GM19463 (cell line): ENCODE data around the gene ZFYVE16.
A peak's percentile ranks its signal among the peaks of the same experiment; 100 is the strongest.
"Not testable (repeated sequence)": the region's sequence is repeated elsewhere in the genome, so short reads cannot be mapped to it uniquely, and the experiment has no call there.

ENCODE experiments used
- ATAC-seq: cut with Tn5 transposase; IDR thresholded peaks from one replicate; pipeline ENCODE4 v1.9.1; 2021; ENCODE audit warnings: mild to moderate bottlenecking, moderate library complexity; ENCODE audit not compliant: unreplicated experiment

The ZFYVE16 gene

DNA sequence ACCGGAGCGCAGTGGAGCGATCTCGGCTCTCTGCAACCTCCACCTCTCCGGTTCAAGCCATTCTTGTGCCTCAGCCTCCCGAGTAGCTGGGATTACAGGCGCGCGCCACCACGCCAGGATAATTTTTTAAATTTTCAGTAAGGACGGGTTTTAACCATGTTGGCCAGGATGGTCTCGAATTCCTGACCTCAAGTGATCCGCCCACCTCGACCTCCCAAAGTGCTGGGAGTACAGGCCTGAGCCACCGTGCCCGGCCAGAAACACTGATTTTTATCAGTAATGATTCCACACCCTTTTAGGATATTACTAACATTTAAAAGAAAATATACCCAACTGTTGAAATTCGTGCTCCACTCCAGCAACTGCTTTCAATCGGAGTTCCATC, 79.6 kb downstream of the ZFYVE16 start:
- ATAC-seq: no peak

DNA sequence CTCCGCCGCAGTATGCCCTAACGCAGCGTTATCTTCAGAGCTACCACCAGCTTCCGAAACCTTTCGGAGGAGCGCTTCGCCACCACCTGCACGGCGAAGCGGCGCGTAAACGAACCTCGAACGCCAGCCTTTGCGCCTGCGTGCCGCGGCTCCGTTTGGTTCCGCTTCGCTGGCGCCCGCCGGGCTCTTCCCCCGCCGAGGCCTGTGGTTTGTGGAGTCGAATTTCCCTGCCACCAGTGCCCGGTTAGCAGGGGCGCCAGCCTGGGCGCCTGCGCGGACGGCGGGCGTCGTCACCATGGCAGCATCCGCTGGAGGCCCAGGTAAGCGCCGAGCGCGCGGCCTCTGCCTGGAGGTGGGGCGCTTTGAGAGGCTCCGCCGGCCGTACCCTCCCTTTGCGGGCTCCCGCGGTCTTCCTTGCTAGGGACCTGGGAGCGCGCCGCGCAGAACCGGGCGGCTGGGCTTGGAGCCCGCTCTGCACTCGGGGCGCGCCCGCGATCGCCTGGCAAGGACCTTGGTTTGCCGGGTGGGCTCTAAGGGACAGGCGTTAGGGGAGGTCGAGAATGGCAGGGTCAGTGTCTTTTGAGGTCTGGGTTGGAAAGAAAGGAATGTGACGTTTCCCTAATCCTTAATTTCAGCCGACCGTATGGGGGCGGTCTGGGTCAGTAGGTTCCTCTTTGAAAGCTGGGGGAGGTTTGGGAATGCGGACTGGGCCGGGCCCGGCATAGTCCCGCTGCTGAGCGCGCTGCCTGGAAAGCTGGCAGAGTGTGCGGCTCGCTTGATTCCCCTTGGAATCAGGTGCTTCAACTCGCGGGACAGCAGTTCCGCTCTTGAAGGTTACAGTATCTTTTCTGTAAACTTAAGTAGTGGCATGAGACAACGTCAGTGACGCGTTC, 80.2 kb downstream of the ZFYVE16 start, which contains the start of gene FAM151B:
Gene FAM151B (plus strand): TSS at position 272 of the 893 bp plus-strand sequence. CDS start 24 bp downstream, at position 296.
- ATAC-seq: peak; percentile 94

DNA sequence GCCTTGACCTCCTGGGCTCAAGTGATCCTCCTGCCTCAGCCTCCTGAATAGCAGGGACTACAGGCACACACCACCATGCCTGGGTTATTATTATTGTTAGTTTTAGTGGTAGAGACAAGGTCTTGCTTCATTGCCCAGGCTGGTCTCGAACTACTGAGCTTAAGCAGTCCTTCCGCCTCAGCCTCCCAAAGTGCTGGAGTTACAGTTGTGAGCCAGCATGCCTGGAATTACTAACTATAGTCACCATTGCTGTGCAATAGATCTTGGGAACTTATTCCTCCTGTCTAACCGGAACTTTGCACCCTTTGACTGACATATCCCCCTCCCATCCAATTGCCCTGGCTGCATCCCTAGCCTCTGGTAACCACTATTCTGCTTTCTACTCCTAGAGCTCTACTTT, 83.4 kb downstream of the ZFYVE16 start:
- no peak for ATAC-seq

DNA sequence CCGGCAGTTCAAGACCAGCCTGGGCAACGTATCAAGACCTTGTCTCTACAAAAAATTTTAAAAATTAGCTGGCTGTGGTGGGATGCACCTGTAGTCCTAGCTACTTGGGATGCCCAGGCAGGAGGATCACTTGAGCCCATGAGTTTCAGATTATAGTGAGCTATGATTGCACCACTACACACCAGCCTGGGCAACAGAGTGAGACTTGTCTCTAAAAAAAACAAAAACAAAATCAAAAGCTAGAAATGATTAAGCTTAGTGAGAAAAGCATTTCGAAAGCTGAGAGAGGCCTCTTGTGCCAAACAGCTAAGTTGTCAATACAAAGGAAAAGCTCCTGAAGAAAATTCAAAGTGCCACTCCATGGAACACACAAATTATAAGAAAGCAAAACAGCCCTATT, 84.9 kb downstream of the ZFYVE16 start:
- no peak for ATAC-seq

DNA sequence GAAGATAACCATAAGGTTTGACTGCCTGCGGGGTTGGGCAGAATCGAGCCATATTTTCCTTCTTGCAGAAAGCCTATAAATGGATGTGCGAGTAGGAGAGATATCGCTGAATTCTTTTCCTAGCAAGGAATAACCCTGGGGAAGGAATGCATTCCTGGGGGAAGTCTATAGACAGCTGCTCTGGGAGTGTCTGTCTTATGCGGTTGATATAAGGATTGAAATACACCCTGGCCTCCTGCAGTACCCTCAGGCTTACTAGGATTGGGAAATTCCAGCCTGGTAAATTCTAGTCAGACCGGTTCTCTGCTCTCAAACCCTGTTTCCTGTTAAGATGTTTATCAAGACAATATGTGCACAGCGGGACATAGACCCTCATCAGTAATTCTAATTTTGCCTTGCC, 85.6 kb downstream of the ZFYVE16 start:
- ATAC-seq: not testable (repeated sequence)

- no peak for ATAC-seq
Measured at GRCh38 chr5:80495891-80496290, 88.0 kb downstream of the ZFYVE16 start.

DNA sequence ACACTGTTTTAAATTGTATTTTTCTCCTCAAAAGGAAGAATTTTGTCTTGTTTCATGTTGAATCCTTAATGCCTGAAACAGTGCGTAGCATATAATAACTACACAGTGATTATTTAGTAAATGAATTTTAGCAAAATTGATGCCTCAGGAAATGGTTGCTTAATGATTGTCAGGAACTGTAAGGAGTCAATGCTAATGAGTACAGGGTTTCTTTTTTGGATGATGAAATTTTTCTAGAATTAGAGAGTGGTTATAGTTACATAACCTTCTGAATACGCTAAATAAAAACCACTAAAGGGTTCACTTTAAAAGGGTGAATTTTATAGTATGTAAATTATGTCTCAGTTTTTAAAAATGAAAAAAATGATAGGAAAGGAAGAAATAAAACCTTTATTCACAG, 94.9 kb downstream of the ZFYVE16 start:
- ATAC-seq: no peak

DNA sequence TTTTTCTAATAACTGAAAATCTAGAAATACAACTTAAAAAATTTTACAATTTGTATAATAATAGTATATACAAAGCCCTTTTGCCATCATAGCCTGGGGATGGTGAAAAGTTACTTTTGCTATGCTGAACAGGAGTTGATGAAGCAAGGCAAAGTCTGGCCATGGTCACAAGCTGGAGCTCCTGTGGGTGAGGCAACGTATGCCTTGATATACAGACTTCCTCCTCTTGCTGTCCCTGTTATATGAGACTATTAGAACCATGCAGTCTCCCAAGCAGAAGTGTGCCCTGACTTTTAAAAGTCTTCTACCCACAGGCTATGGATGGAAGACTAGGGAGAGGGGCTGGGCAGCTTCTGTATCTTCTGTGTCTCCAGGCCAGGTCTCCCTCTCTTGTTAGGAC, 95.8 kb downstream of the ZFYVE16 start:
- ATAC-seq: no peak

GRCh38 chr5:80504833-80505232, 97.0 kb downstream of the ZFYVE16 start:
- no peak for ATAC-seq

DNA sequence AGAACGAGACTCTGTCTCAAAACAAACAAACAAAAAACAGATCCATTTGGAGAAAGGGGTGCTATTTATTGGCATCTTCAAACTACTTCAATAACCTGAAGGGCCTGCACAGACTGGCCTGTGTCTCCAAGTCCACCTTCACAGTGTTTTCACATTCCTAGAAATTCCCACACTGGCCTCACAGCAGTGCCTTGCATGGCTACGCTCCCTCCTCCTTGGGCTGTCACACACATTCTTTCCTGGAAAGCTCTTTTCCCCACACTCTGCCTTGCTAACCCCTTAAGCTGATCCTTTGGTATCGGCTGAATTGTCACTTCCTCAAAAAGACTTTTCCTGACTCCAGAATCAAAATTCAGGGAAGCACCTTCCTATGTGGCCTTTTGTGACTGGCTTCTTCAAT, 99.8 kb downstream of the ZFYVE16 start:
- ATAC-seq: no peak

GRCh38 chr5:80508844-80509243, 101.0 kb downstream of the ZFYVE16 start:
- no peak for ATAC-seq

- no peak for ATAC-seq
Measured at GRCh38 chr5:80509362-80509761, 101.5 kb downstream of the ZFYVE16 start.

GRCh38 chr5:80516826-80517225, 109.0 kb downstream of the ZFYVE16 start:
- peak; percentile 91 for ATAC-seq
